PC-3 (cell line): ENCODE measurements around the gene IL6ST.

Experiments used
- EZH2 ChIP-seq: fragments of 300-600 bp; sonication (generic); IDR thresholded peaks from one replicate; pipeline ENCODE4 v1.6.1; 2017; ENCODE audit warnings: antibody characterized with exemption, mild to moderate bottlenecking, low read length; ENCODE audit not compliant: unreplicated experiment
- EZH2phosphoT487 ChIP-seq: fragments of 300-600 bp; sonication (generic); IDR thresholded peaks from 2 replicates; pipeline ENCODE4 v1.6.1; 2018; ENCODE audit warnings: mild to moderate bottlenecking, antibody characterized with exemption, low read length, borderline replicate concordance
- TF ChIP-seq, protein P1 (sequence below): fragments of 300-600 bp; sonication (generic); conservative IDR thresholded peaks from 2 replicates; pipeline ENCODE4 v1.5.1; 2017; ENCODE audit warnings: antibody characterized with exemption, low read depth, mild to moderate bottlenecking, low read length

DNA sequence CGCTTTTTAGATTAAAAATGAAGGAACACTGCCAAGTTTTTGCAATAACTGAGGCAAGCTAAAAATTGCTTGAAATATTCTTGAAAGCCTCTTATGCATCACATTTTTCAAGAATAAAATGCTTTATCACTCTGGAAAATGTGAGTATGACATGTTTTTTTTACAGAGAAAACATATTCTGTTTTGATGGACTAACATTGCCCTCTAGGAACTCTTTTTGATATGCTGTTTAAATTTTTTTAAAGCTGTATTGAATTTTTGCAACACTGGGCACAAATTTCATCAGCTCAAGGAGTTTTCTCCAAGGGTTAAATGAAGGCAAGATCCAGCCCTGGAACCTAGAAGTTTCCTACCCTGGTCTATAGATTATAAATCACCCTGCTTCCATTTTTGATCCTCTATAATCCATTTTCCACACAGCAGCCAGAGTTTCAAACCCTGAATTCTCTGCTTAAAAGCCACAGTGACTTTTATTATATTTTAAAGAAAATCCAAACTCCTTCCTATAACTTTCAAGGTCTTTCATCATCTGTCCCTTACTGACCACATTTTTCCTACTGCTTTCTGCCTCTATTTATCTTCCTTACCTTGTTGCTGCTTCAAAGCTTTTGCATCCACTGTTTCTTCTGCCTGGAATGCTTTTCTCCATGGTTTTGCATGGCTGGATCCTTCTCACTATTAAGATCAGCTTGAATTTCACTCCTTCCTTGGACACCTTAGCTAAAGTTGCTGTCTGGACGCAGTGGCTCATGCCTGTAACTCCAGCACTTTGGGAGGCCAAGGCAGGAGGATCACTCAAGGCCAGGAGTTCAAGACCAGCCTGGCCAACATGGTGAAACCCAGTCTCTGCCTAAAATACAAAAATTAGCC, 82.7 kb downstream of the IL6ST start:
- TF ChIP-seq EZH2phosphoT487 = no peak
- TF ChIP-seq, protein P1, sequence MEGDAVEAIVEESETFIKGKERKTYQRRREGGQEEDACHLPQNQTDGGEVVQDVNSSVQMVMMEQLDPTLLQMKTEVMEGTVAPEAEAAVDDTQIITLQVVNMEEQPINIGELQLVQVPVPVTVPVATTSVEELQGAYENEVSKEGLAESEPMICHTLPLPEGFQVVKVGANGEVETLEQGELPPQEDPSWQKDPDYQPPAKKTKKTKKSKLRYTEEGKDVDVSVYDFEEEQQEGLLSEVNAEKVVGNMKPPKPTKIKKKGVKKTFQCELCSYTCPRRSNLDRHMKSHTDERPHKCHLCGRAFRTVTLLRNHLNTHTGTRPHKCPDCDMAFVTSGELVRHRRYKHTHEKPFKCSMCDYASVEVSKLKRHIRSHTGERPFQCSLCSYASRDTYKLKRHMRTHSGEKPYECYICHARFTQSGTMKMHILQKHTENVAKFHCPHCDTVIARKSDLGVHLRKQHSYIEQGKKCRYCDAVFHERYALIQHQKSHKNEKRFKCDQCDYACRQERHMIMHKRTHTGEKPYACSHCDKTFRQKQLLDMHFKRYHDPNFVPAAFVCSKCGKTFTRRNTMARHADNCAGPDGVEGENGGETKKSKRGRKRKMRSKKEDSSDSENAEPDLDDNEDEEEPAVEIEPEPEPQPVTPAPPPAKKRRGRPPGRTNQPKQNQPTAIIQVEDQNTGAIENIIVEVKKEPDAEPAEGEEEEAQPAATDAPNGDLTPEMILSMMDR = 0 out of 2 replicates have a peak, but pooled peaks have one; percentile 14
- TF ChIP-seq EZH2 = no peak
